GM12801 (cell line): ENCODE results near the gene TFAP2B.

ENCODE experiments used
- CTCF ChIP-seq: IDR thresholded peaks from one replicate; pipeline ENCODE4 v1.5.1; 2011; ENCODE audit warnings: control low read depth; ENCODE audit not compliant: insufficient read length; ENCODE audit errors: extremely low read depth

TFAP2B gene

DNA sequence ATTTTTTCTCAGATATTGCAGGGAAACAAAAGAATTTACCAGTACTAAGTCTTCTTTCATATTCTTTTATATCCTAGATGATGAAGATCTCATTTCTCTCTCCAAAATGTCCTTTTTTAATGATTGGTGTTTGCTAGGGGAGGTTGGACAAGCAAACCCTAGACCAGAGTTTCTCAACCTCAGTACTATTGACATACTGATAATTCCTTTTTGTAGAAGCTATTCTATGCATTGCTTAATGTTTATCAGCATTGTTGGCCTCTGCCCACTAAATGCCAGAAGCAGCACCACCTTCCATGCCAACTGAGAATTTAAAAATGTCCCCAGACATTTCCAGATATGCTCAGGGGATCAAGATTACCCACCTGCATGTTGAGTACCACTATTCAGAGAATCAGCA is 14.4 kb upstream of the TFAP2B start:
- no peak for TF ChIP-seq CTCF

- TF ChIP-seq CTCF: no peak
These were observed 11.6 kb upstream of the TFAP2B start for GRCh38 chr6:50807035-50807434.

DNA sequence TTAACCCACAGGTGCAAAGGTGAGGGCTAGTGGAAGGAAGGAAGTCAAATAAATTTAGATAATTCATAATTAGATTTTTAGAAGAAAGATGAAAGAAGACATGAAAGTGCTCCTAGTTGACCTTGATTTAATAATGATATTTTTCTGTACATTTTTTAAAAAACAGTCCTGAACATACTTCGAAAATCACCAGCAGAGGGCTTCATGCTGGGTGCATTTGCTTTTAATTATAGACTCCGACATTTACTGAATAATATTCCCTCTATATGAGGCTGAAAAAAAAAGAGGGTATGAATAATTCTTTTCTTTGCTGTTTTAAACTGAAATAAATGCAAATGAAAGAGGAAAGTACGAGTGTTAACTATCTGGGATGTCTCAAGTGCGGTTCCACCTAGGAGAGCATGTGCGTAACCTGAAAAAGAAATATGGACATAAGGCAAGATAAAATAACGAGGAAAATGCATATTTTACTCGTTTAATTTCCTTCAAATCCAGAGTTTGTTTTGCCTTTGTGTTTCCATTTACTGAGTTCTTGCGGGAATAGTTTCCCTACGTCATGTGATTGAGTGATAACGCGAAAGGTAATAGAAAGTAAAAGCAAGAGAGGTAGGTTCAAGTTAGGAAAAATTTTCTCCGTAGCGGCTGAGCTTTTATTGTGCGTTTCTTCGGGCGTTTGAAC is 3.1 kb upstream of the TFAP2B start:
- TF ChIP-seq CTCF: no peak

DNA sequence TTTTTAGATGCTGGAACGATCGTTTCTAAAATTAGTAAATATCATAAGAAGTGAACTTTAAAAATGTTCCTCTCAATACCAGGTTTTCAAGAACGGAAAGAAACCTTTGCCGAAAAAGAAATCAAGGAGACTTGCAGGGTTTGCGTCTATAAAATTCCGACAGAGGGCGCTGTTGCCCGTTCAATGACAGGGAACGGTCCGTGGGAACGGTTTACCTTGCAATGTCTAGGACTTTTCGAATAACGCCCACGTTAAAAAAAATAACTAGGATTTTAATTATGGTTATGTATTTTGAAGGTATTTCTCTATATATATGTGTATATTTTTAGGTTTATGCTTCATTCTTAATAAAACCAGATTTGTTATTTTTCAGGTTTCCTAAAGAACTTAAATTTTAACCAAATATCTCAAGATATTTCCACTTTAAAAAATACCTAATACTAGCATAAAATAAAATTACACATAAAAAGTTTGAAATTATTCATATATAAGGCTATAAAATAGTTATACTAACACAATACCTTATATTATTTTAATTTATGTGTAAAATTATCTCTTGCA is 2.5 kb upstream of the TFAP2B start:
- TF ChIP-seq CTCF: no peak

GRCh38 chr6:50816947-50817645 is 1.6 kb upstream of the TFAP2B start:
- TF ChIP-seq CTCF: no peak

GRCh38 chr6:50817646-50817950 is 1.1 kb upstream of the TFAP2B start:
- TF ChIP-seq CTCF: no peak

DNA sequence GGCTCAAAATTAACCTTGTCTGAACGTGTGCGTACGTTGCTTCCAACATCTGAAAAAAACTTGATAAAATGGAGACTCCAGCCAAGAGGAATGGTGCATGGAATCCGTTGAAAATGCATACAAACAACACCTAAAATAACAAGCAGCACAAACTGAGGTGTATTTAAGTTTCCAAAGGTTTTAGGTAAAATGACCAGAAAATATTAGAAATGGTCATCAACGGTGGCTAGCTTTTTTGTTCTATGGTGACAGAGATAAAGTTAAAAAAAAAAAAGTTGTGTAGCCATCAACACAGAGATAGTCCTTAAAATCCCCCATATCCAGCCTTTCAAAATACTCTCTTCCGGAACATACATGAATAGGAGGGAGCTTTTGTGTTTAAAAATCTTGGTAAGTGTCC is 651 bp upstream of the TFAP2B start:
- TF ChIP-seq CTCF: no peak
